ENCODE results near the gene ZIC5. TPM values are rescaled to one million over a fixed set of nuclear protein-coding genes. Genes with fewer than 3 reads are reported as not detected.

ZIC5 gene
- total and polyA plus RNA-seq, 9 of the 15 experiments (the other 6 are each of a cell fraction or from before 2014, with no cell fraction given), result 0.57 to 2.0 (median 1.1) TPM

DNA sequence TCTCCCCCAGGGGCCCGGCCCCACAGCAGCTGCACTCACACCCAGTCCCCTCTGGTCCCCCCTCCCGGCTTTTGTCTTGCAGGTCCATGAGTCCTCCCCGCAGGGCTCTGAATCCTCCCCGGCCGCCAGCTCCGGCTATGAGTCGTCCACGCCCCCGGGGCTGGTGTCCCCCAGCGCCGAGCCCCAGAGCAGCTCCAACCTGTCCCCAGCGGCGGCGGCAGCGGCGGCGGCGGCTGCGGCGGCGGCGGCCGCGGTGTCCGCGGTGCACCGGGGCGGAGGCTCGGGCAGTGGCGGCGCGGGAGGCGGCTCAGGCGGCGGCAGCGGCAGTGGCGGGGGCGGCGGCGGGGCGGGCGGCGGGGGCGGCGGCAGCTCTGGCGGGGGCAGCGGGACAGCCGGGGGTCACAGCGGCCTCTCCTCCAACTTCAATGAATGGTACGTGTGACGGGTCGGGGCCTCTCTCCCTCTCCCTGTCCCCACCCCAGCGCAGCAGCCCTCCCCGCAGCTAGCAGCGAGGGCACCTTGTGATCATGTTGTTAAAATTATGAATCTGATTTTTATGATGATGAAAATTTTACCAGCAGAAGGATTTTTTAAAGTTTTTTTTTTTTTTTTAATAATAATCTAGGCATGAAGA lies 13.8 kb upstream of the ZIC5 start:
- no peaks in the 10 kb centered on the region for H4K20me1 ChIP-seq (replicated peaks; ENCODE audit: control insufficient read depth, insufficient read depth, low read length)
- H3K4me3 ChIP-seq, result no peak overlapping the region
- peaks cover 14% of the 10 kb centered on the region; the same call in 1 of the 3 replicates for H3K36me3 ChIP-seq (ENCODE audit: control insufficient read depth, insufficient read depth, low read length)
- no CpG with 5 or more reads among the region's 55 CpGs for WGBS (ENCODE audit: insufficient coverage, low coverage, missing lambda C conversion rate)
- peaks cover 31% of the 10 kb centered on the region for H3K79me2 ChIP-seq (ENCODE audit: control insufficient read depth, insufficient read depth, low read length)
- no peaks in the 10 kb centered on the region for H3K27me3 ChIP-seq (ENCODE audit: control insufficient read depth in 2 of 2, insufficient read depth in 2 of 2, low read length in 2 of 2)
- ChIA-PET POLR2A (no interaction called here), CTCF (ENCODE audit: low intra/inter-chr PET ratio) (interaction anchor here (0.7 kb wide), 1 partner anchor 64 kb away, joined by 7 read pairs; no protein-coding TSS in a partner anchor)
- intact Hi-C loops (cut with micrococcal nuclease), result no loop called here
- ATAC-seq (no peak), FAIRE-seq (no peak), DNase-seq (ENCODE audit: extremely low read depth in 1 of 4, low spot score in 3 of 4) (peak in 1 of 4 experiments; percentile 29)
- H3K9me3 ChIP-seq (replicated peaks; ENCODE audit: control insufficient read depth, insufficient read depth, low read depth, low read length), result no peaks in the 10 kb centered on the region
- no peaks in the 10 kb centered on the region for H3K9me1 ChIP-seq (ENCODE audit: control insufficient read depth, insufficient read depth, low read length)
- H3K9ac ChIP-seq (ENCODE audit: insufficient read depth in 1 of 2, low read depth in 2 of 2, low read length in 2 of 2), result no peak overlapping the region
- BruUV-seq (replicated peaks), result no TSS peak
- H3K27ac ChIP-seq (ENCODE audit: extremely low read depth, low read depth, low read length), result no peak overlapping the region
- H3K4me2 ChIP-seq (ENCODE audit: insufficient read depth, low read length), result no peak overlapping the region
- no peak for TF ChIP-seq HNRNPUL1 (IDR thresholded peaks at IDR 0.05; ENCODE audit: low read length)
- TF ChIP-seq RBFOX2 (IDR thresholded peaks at IDR 0.05; ENCODE audit: low read depth, low read length), result peak; percentile 8; the same call in 1 of the 2 replicates
- TF ChIP-seq POLR2AphosphoS2 (IDR thresholded peaks at IDR 0.05; ENCODE audit: low read length), result no peak
- no peak for TF ChIP-seq ZC3H4 (CRISPR knock-in tag; IDR thresholded peaks at IDR 0.05; ENCODE audit: borderline replicate concordance)
- TF ChIP-seq, protein P1, sequence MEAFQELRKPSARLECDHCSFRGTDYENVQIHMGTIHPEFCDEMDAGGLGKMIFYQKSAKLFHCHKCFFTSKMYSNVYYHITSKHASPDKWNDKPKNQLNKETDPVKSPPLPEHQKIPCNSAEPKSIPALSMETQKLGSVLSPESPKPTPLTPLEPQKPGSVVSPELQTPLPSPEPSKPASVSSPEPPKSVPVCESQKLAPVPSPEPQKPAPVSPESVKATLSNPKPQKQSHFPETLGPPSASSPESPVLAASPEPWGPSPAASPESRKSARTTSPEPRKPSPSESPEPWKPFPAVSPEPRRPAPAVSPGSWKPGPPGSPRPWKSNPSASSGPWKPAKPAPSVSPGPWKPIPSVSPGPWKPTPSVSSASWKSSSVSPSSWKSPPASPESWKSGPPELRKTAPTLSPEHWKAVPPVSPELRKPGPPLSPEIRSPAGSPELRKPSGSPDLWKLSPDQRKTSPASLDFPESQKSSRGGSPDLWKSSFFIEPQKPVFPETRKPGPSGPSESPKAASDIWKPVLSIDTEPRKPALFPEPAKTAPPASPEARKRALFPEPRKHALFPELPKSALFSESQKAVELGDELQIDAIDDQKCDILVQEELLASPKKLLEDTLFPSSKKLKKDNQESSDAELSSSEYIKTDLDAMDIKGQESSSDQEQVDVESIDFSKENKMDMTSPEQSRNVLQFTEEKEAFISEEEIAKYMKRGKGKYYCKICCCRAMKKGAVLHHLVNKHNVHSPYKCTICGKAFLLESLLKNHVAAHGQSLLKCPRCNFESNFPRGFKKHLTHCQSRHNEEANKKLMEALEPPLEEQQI (IDR thresholded peaks at IDR 0.05), result no peak
- no peak for TF ChIP-seq SIN3A (IDR thresholded peaks at IDR 0.05; ENCODE audit: borderline replicate concordance in 2 of 2, control insufficient read depth in 1 of 2, low read depth in 2 of 2, low read length in 2 of 2)
- H3K4me1 ChIP-seq (replicated peaks in 1 of 2; ENCODE audit: control insufficient read depth in 2 of 2, insufficient read depth in 2 of 2, low read length in 2 of 2), result peaks cover 5 to 36% of the 10 kb centered on the region in 2 experiments; a peak in 3 of 5 replicates
- H2AFZ ChIP-seq (ENCODE audit: low read depth, low read length), result no peak overlapping the region
- in situ Hi-C loops (cut with MboI), result no loop called here

All from K562 (cell line).